Right atrium auricular region (tissue), 2 donors: ENCODE measurements around the gene KRT26. TPM values are rescaled to one million over a fixed set of nuclear protein-coding genes. Genes with fewer than 3 reads are reported as not detected.

Experiments used
- DNase-seq: peaks from one replicate; pipeline ENCODE4 v3.0.0-alpha.2; 2019; ENCODE audit warnings: low spot score
- H3K27ac ChIP-seq, 2 donors: fragments of 200-600 bp; sonication (generic); 1 replicate in 1 of 2; 2 replicates in 1 of 2; pipeline ENCODE4 v1.5.1; 2016 to 2019
- H3K27me3 ChIP-seq, 2 donors: fragments of 200-600 bp; sonication (generic); one replicate each; pipeline versions ENCODE4 v1.5.1 to v1.6.0; 2017 to 2019
- H3K36me3 ChIP-seq: fragments of 200-600 bp; sonication (generic); one replicate; pipeline ENCODE4 v1.5.1; 2016
- H3K4me1 ChIP-seq, 2 donors: fragments of 200-600 bp; sonication (generic); one replicate each; pipeline versions ENCODE4 v1.5.1 to v1.6.0; 2017 to 2019
- H3K4me3 ChIP-seq, 2 donors: fragments of 200-600 bp; sonication (generic); 1 replicate in 1 of 2; 2 replicates in 1 of 2; pipeline ENCODE4 v1.5.1; 2017 to 2019; ENCODE audit warnings: mild to moderate bottlenecking in 1 of 2, moderate library complexity in 1 of 2
- H3K9me3 ChIP-seq, 2 donors: fragments of 200-600 bp; sonication (generic); one replicate each; pipeline ENCODE4 v1.5.1; 2019
- total RNA-seq, 2 donors: library from RNA; depleted of rRNA; stranded (reverse); fragments of >200 nt; gene quantifications; one replicate each; pipeline ENCODE4 v1.1.0, GENCODE V29; 2016
- TF ChIP-seq, protein P1 (sequence below), 2 donors: fragments of 200-600 bp; sonication (generic); IDR thresholded peaks; one replicate each; pipeline ENCODE4 v1.5.1; 2019; ENCODE audit warnings: antibody characterized with exemption in 2 of 2

Gene KRT26
- total RNA-seq, 2 donors from 2014 or later, result not detected

DNA sequence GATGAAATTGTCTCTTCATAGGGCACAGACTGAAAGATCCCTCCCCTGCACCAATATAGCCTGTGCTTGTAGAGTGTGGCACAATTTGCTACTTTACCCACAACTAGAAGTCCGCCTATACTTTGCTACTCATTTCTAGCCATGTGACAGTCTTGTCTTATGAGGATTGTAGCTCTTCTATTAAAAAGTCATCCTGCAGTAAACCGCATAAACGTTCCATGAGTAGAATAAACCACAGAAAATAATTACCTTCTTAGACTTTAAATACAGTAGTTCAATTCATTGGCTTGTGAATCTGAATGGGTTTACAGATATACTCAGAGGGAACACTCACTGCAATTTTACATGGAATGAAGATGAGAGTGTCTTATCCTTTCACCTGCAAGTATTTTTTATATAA lies 6.0 kb upstream of the KRT26 start:
- Histone ChIP-seq H3K27me3 (peaks cover 0 to 3% of the 10 kb centered on the region in 2 donors), H3K4me3 (no peak overlapping the region), H3K9me3 (no peaks in the 10 kb centered on the region), H3K4me1 (no peaks in the 10 kb centered on the region), H3K27ac (no peak overlapping the region), H3K36me3 (no peaks in the 10 kb centered on the region)
- TF ChIP-seq, protein P1, sequence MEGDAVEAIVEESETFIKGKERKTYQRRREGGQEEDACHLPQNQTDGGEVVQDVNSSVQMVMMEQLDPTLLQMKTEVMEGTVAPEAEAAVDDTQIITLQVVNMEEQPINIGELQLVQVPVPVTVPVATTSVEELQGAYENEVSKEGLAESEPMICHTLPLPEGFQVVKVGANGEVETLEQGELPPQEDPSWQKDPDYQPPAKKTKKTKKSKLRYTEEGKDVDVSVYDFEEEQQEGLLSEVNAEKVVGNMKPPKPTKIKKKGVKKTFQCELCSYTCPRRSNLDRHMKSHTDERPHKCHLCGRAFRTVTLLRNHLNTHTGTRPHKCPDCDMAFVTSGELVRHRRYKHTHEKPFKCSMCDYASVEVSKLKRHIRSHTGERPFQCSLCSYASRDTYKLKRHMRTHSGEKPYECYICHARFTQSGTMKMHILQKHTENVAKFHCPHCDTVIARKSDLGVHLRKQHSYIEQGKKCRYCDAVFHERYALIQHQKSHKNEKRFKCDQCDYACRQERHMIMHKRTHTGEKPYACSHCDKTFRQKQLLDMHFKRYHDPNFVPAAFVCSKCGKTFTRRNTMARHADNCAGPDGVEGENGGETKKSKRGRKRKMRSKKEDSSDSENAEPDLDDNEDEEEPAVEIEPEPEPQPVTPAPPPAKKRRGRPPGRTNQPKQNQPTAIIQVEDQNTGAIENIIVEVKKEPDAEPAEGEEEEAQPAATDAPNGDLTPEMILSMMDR (IDR thresholded peaks at IDR 0.05), result no peak
- DNase-seq, result no peak

- no peak for DNase-seq
- TF ChIP-seq, protein P1 (IDR thresholded peaks at IDR 0.05), result no peak
- Histone ChIP-seq H3K27me3 (peaks cover 0 to 3% of the 10 kb centered on the region in 2 donors), H3K36me3 (no peaks in the 10 kb centered on the region), H3K9me3 (no peaks in the 10 kb centered on the region), H3K27ac (no peak overlapping the region), H3K4me1 (no peaks in the 10 kb centered on the region), H3K4me3 (no peak overlapping the region)
Measured at GRCh38 chr17:40777459-40777858, 5.5 kb upstream of the KRT26 start.

DNA sequence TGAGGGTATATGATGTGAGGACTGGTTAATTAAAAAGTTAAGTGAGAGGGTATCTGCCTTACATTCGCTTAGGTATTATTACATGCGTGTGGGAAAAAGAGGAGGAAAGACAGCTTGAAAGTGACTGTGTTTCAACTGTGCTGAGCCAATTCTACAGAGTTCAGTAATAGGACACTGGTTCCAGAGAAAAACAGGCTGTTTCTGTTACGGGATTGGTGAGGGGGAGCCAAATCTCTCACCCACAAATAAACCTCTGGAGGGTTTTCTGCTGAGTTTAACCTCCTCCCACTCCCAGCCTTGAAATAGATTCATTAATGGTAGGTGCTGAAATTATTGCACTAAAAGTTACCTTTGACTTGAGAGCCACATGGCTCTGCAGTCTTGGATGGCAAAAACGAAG lies 3.9 kb upstream of the KRT26 start:
- H3K27me3 ChIP-seq, result peaks cover 0 to 3% of the 10 kb centered on the region in 2 donors
- TF ChIP-seq, protein P1 (IDR thresholded peaks at IDR 0.05), result no peak
- no peaks in the 10 kb centered on the region for H3K36me3 ChIP-seq

GRCh38 chr17:40765657-40766056 lies 6.3 kb downstream of the KRT26 start:
- Histone ChIP-seq H3K36me3 (no peaks in the 10 kb centered on the region), H3K27me3 (no peaks in the 10 kb centered on the region), H3K4me1 (no peaks in the 10 kb centered on the region), H3K4me3 (no peak overlapping the region), H3K9me3 (peaks cover 6 to 32% of the 10 kb centered on the region in 2 donors), H3K27ac (no peak overlapping the region)
- TF ChIP-seq, protein P1 (IDR thresholded peaks at IDR 0.05), result no peak
- DNase-seq, result no peak

More for the DNA sequence above, 3.9 kb upstream of the KRT26 start:
- no peak overlapping the region for H3K27ac ChIP-seq
- no peaks in the 10 kb centered on the region for H3K9me3 ChIP-seq
- H3K4me3 ChIP-seq, result no peak overlapping the region
- no peak for DNase-seq
- no peaks in the 10 kb centered on the region for H3K4me1 ChIP-seq

DNA sequence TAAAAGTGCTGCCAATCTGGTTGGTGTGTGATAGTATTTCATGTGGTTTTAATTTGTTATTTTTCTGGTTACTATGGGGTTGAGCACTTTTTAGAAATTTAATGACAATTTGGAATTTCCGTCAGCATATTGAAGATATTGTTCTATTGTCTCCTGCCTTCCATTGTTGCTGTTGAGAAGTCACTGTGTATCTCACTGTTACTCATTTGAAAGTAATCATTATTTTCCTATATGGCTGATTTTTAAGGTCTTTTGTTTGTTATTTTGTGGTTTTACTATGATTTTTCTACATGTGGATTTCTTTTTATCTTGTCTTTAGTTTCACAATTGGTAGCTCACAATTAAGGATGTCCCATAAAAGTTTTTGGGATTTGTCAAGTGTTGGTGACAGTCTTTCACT lies 8.2 kb downstream of the KRT26 start:
- DNase-seq, result no peak
- no peak overlapping the region for H3K4me3 ChIP-seq
- H3K27me3 ChIP-seq, result no peaks in the 10 kb centered on the region
- H3K27ac ChIP-seq, result no peak overlapping the region
- peaks cover 12 to 51% of the 10 kb centered on the region in 2 donors for H3K9me3 ChIP-seq
- H3K36me3 ChIP-seq, result no peaks in the 10 kb centered on the region
- H3K4me1 ChIP-seq, result no peaks in the 10 kb centered on the region
- TF ChIP-seq, protein P1 (IDR thresholded peaks at IDR 0.05), result no peak
